HG02884 (cell line): ENCODE measurements around the gene PODXL.
"Not testable (repeated sequence)": the region's sequence is repeated elsewhere in the genome, so short reads cannot be mapped to it uniquely, and the experiment has no call there.

Experiments used
- ATAC-seq: cut with Tn5 transposase; IDR thresholded peaks from one replicate; pipeline ENCODE4 v1.9.1; 2021; ENCODE audit warnings: mild to moderate bottlenecking, moderate library complexity; ENCODE audit not compliant: unreplicated experiment

The PODXL gene

GRCh38 chr7:131511774-131512535, 44.5 kb downstream of the PODXL start:
- no peak for ATAC-seq

- no peak for ATAC-seq
Observed at GRCh38 chr7:131511071-131511470, 45.4 kb downstream of the PODXL start.

DNA sequence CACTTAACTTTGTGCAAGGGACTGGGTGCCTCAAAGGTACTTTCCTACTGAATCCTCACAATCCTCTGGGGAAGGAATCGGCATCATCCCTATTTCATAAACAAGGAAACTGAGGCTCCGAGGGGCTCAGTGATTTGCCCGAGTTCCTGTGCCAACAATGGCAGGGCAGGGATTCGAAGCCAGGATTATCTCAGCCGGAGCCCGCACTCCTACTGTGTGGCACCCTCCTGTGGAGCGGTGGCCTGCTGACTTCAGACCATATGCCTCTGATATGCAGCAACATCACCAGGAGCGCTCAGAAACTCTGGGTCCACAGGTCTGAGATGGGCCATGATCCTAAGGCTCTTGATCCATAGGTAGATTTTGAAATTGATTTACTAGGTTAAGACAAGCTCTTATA, 46.6 kb downstream of the PODXL start:
- ATAC-seq: no peak

GRCh38 chr7:131508754-131509486, 47.5 kb downstream of the PODXL start:
- no peak for ATAC-seq

- peak; percentile 78 for ATAC-seq
Observed at GRCh38 chr7:131507592-131508331, 48.7 kb downstream of the PODXL start.

- ATAC-seq: no peak
Observed at GRCh38 chr7:131506597-131506996, 49.8 kb downstream of the PODXL start.

- ATAC-seq: no peak
Observed at GRCh38 chr7:131505636-131506557, 50.5 kb downstream of the PODXL start.

DNA sequence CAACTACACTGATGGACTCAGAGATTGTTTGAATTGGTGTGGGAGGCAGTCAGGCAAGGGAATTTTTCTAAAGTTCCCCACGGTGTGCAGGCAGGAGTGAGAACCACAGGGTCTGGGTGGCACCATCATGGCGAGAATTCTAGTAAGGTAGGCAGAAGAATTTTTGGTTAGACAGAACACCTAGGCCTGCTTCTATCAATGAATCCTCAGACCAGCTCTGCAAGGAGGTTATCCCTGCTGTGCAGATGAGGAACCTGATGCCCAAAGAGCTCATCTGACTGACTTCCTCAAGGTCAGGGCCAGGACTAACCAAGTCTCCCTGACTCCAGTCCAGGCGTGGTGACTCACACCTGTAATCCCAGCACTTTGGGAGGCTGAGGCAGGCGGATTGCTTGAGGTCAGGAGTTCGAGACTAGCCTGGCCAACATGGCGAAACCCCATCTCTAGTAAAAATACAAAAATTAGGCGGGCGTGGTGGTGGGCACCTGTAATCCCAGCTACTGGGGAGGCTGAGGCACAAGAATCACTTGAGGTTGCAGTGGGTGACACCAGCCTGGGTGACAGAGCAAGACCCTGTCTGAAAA, 51.3 kb downstream of the PODXL start:
- not testable (repeated sequence) for ATAC-seq

DNA sequence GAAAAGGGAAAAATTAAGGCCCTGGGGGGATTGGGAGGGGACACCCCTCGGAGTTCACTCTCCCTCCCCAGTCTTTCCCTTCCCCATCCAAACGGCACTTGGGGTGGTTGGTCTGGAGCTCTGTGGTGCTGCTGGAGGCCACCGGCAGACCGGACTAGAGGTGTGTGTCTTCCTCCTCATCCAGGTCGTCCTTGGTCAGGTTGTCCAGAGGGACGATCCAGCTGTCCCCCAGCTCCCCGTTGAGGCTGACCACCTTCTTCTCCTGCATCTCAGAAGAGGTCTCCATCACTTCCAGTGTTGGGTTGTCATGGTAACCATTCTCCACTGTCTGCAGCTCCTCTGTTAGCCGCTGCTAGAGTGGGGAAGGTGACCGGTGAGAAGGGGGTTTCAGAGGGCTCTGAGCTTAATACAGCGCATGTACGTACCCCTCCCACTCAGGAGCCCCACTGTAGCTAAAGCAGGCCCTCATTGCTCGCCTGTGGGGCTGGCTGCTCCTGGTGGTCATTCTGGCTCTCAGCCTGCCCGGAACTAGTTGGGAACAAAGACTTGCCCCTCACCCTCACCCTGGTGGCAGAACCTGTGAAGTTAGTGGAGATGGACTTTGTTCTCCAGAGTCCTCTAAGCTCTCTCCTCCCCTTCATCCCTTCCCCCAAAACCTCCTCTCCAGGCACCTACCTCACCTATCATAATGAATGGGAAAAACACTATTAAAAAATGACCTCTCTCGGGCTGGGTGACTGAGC, 52.1 kb downstream of the PODXL start:
- no peak for ATAC-seq

GRCh38 chr7:131503639-131504038, 52.8 kb downstream of the PODXL start:
- ATAC-seq: no peak

- no peak for ATAC-seq
Observed at GRCh38 chr7:131502810-131503508, 53.5 kb downstream of the PODXL start.

DNA sequence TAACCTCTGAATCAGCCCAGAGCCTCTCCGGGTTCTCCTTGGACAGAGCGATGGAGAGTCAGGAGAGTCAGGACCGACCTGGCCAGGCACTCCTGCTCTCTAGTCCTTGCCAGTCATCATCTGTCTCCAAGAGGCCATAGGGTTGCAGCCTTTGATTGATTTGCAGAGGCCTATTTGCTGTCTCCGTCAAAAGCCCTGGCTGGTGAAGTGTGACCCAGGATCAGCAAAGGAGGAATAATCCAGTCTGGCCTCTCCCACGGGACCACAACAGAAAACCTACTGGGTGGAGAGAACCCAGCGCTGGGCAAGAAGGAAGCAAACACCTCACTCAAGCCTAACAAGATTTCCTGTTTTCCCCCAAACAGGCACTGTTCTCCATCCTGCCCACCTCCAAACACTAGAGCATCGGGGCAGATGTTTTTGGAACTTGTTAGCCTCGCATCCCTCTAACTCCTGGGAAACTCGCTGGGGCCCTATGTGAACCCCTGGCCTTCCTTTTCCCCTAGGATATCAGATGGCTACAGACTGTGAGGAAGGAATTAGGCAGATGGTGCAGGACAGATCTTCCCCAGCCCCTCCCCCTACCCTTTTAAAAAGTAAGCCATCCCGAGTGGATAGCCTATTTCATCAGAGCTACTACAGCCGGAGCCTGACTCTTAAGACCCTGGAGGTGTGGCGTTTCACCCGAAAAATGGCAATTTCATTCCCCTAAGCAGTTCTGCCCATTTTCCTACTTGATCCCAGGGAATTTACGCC, 54.3 kb downstream of the PODXL start:
- no peak for ATAC-seq

- peak; percentile 87 for ATAC-seq
Observed at GRCh38 chr7:131501422-131501821, 55.0 kb downstream of the PODXL start.

DNA sequence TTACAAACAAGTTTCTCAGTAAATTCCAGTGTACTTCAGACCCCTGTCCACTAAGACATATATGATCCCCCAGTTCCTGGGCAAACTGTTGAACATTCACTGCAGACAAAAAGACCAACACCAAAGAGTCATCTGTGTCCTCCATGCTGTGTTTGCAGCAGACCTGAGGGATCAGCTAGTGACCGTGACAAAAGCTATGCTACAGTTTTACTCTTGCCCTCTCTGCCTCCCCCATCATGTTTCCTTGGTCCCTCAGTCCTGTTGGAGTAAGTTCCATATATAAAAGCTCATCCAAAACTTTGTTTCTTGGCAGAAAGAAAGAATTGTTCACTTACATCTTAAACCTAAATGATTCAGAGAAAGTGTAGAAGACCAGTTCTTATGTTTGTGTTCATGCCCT, 56.1 kb downstream of the PODXL start:
- ATAC-seq: no peak

- no peak for ATAC-seq
Observed at GRCh38 chr7:131499801-131500200, 56.6 kb downstream of the PODXL start.

GRCh38 chr7:131498237-131498885, 58.1 kb downstream of the PODXL start:
- no peak for ATAC-seq

DNA sequence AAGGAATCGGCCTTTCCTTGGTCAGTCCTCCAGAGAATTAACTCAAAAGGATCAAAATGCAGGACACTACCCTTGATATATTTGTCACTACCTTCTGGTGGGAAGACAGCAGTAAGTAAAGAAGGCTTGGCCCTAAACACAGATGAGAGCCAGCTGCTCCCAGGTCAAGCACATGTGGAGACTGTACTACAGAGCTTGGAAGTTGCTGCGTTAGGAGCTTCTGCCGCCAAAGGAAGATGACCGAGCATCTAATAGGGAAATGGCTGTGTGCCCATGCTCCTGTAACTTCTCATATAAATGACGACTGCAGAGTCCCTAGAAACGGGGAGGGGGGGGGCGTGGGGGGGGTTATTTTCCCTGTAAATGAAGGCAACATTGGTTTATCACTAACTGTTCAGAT, 59.0 kb downstream of the PODXL start:
- ATAC-seq: no peak
